OCI-LY7 (cell line): Measurements from ENCODE around the gene ACOT9. TPM values are rescaled to one million over a fixed set of nuclear protein-coding genes. Genes with fewer than 3 reads are reported as not detected.

Experiments used
- BruUV-seq: library from RNA; stranded (reverse); fragments of 400-500 nt; replicated peaks from 2 replicates; lab custom pipeline; 2021; lab: Mats Ljungman, UMichigan
- CTCF ChIA-PET: fragments of 300-600 bp; sonication (Branson Sonifier 250); formaldehyde crosslinking; loops from one replicate; lab custom pipeline; 2022; ENCODE audit warnings: antibody characterized with exemption; ENCODE audit not compliant: unreplicated experiment; lab: Charles Lee
- POLR2A ChIA-PET: fragments of 300-600 bp; sonication (Branson Sonifier 250); formaldehyde crosslinking; loops from one replicate; lab custom pipeline; 2022; ENCODE audit warnings: antibody characterized with exemption; lab: Charles Lee
- DNase-seq: peaks from one replicate; pipeline ENCODE4 v3.0.0-alpha.2; 2015; ENCODE audit warnings: low spot score
- H2AFZ ChIP-seq: fragments of 200-600 bp; sonication (generic), shearing (Covaris generic); 2 replicates; pipeline ENCODE4 v1.6.1; 2014; ENCODE audit warnings: mild to moderate bottlenecking, antibody characterized with exemption, low read length, moderate library complexity
- H3K27ac ChIP-seq: fragments of 200-600 bp; sonication (generic); 2 replicates; pipeline ENCODE4 v1.5.1; 2014; ENCODE audit warnings: mixed run types, low read depth, mild to moderate bottlenecking, moderate library complexity, low read length, inconsistent platforms; ENCODE audit not compliant: poor library complexity, severe bottlenecking
- H3K36me3 ChIP-seq: fragments of 200-600 bp; sonication (generic); 2 replicates; pipeline ENCODE4 v1.6.1; 2014; ENCODE audit warnings: mild to moderate bottlenecking, antibody characterized with exemption, low read length, moderate library complexity, mixed read lengths; ENCODE audit not compliant: insufficient read depth
- H3K4me1 ChIP-seq: fragments of 200-600 bp; sonication (generic); 2 replicates; pipeline ENCODE4 v1.5.1; 2014; ENCODE audit warnings: mild to moderate bottlenecking, low read length; ENCODE audit not compliant: insufficient read depth, poor library complexity, severe bottlenecking
- H3K4me2 ChIP-seq: fragments of 200-600 bp; sonication (generic); 2 replicates; pipeline ENCODE4 v1.6.1; 2014; ENCODE audit warnings: mild to moderate bottlenecking, low read length
- H3K4me3 ChIP-seq: fragments of 200-600 bp; sonication (generic); 2 replicates; pipeline ENCODE4 v1.5.1; 2014; ENCODE audit warnings: mild to moderate bottlenecking, low read depth, low read length; ENCODE audit not compliant: poor library complexity, severe bottlenecking
- H3K79me2 ChIP-seq: fragments of 200-600 bp; sonication (generic); 2 replicates; pipeline ENCODE4 v1.6.1; 2016; ENCODE audit warnings: low read depth, mild to moderate bottlenecking, low read length, moderate library complexity, mixed read lengths; ENCODE audit not compliant: insufficient read depth
- H3K9me2 ChIP-seq: fragments of 200-600 bp; sonication (generic); 2 replicates; pipeline ENCODE4 v1.6.1; 2016; ENCODE audit warnings: mild to moderate bottlenecking, low read length, mixed read lengths; ENCODE audit not compliant: insufficient read depth
- H3K9me3 ChIP-seq: fragments of 200-600 bp; sonication (generic); 2 replicates; pipeline ENCODE4 v1.6.1; 2014; ENCODE audit warnings: mild to moderate bottlenecking, mixed run types, low read length, mixed read lengths
- H4K20me1 ChIP-seq: fragments of 200-600 bp; sonication (generic); 2 replicates; pipeline ENCODE4 v1.6.1; 2014; ENCODE audit warnings: mild to moderate bottlenecking, antibody characterized with exemption, low read length, moderate library complexity, mixed read lengths; ENCODE audit not compliant: insufficient read depth
- EZH2phosphoT487 ChIP-seq: fragments of 200-600 bp; sonication (generic); IDR thresholded peaks from 2 replicates; pipeline ENCODE4 v1.6.1; 2018; ENCODE audit warnings: low read depth, borderline replicate concordance, mild to moderate bottlenecking, mixed run types, antibody characterized with exemption, low read length, moderate library complexity, mixed read lengths
- intact Hi-C: fragments of 100-400 bp; cut with micrococcal nuclease; formaldehyde crosslinking; loops from one replicate; pipeline ENCODE4 v1.10.0; 2022; ENCODE audit not compliant: unreplicated experiment
- total RNA-seq, 2 experiments: library from RNA; depleted of rRNA in 1 of 2; stranded (reverse); fragments of >200 nt in 1 of 2; shearing (Covaris generic) in 1 of 2; gene quantifications; 2 replicates each; pipeline ENCODE4 v1.2.3, GENCODE V29; 2014 to 2022
- TF ChIP-seq, protein P1 (sequence below): fragments of 200-600 bp; sonication (generic); conservative IDR thresholded peaks from 2 replicates; pipeline ENCODE4 v1.5.1; 2014; ENCODE audit warnings: mild to moderate bottlenecking, antibody characterized with exemption, low read length, moderate library complexity, mixed read lengths

Gene ACOT9
- total RNA-seq, 2 experiments from 2014 or later, result 1.9 to 10.6 TPM

DNA sequence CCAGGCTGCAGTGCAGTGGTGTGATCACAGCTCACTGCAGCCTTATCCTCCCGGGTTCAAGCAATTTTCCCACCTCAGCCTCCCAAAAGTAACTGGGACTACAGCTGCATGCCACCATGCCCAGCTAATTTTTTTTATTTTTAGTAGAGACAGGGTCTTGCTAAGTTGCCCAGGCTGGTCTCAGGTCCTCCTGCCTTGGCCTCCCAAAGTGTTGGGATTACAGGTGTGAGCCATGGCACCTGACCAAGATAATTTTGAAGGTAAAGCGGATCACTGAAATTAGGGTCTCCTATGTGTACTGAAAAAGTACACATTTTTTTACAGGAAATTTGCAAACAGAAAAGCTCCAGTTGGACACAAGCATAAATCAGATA lies 44.7 kb upstream of the ACOT9 start:
- no peak overlapping the region for H3K4me2 ChIP-seq
- no peak for DNase-seq
- H3K79me2 ChIP-seq, result peaks cover 8% of the 10 kb centered on the region; the same call in 1 of the 2 replicates
- no peak for TF ChIP-seq EZH2phosphoT487
- TF ChIP-seq, protein P1, sequence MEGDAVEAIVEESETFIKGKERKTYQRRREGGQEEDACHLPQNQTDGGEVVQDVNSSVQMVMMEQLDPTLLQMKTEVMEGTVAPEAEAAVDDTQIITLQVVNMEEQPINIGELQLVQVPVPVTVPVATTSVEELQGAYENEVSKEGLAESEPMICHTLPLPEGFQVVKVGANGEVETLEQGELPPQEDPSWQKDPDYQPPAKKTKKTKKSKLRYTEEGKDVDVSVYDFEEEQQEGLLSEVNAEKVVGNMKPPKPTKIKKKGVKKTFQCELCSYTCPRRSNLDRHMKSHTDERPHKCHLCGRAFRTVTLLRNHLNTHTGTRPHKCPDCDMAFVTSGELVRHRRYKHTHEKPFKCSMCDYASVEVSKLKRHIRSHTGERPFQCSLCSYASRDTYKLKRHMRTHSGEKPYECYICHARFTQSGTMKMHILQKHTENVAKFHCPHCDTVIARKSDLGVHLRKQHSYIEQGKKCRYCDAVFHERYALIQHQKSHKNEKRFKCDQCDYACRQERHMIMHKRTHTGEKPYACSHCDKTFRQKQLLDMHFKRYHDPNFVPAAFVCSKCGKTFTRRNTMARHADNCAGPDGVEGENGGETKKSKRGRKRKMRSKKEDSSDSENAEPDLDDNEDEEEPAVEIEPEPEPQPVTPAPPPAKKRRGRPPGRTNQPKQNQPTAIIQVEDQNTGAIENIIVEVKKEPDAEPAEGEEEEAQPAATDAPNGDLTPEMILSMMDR, result no peak
- POLR2A ChIA-PET, result interaction anchor here (0.7 kb wide), 1 partner anchor 661 kb away, joined by 5 read pairs; no protein-coding TSS in a partner anchor
- intact Hi-C loops, result no loop called here
- no peaks in the 10 kb centered on the region for H3K9me2 ChIP-seq
- no TSS peak for BruUV-seq
- no peaks in the 10 kb centered on the region for H3K9me3 ChIP-seq
- no peak overlapping the region for H3K4me3 ChIP-seq
- no peak overlapping the region for H2AFZ ChIP-seq
- peaks cover 17% of the 10 kb centered on the region for H3K36me3 ChIP-seq
- CTCF ChIA-PET, result no interaction called here
- no peak overlapping the region for H3K27ac ChIP-seq
- peaks cover 11% of the 10 kb centered on the region for H3K4me1 ChIP-seq
- no peaks in the 10 kb centered on the region for H4K20me1 ChIP-seq

DNA sequence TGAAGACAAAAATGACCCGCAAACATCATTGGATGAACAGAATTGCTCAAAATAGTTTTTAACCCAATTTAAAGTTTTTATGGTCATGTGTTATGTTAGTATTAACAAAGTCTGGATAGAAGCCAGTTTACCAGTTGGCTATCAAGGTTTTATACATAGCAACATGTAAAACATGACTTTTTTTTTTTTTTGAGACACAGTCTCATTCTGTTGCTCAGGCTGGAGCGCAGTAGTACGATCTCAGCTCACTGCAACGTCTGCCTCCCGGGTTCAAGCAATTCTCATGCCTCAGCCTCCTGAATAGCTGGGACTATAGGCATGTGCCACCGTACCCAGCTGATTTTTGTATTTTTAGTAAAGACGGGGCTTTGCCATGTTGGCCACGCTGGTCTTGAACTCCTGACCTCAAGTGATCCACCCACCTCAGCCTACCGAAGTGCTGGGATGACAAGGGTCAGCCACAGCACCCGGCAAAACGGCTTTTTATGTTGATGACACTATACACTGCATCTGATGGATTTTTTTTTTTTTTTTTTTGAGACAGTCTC lies 43.3 kb upstream of the ACOT9 start:
- CTCF ChIA-PET, result no interaction called here
- Histone ChIP-seq H3K4me3 (no peak overlapping the region), H4K20me1 (no peaks in the 10 kb centered on the region), H3K9me2 (no peaks in the 10 kb centered on the region), H3K27ac (no peak overlapping the region), H3K4me2 (no peak overlapping the region), H3K9me3 (no peaks in the 10 kb centered on the region), H2AFZ (no peak overlapping the region), H3K4me1 (peaks cover 20% of the 10 kb centered on the region), H3K36me3 (peaks cover 17% of the 10 kb centered on the region), H3K79me2 (peaks cover 12% of the 10 kb centered on the region; the same call in 1 of the 2 replicates)
- TF ChIP-seq, protein P1, result no peak
- TF ChIP-seq EZH2phosphoT487, result no peak
- no peak for DNase-seq
- intact Hi-C loops, result no loop called here
- POLR2A ChIA-PET, result no interaction called here
- no TSS peak for BruUV-seq

DNA sequence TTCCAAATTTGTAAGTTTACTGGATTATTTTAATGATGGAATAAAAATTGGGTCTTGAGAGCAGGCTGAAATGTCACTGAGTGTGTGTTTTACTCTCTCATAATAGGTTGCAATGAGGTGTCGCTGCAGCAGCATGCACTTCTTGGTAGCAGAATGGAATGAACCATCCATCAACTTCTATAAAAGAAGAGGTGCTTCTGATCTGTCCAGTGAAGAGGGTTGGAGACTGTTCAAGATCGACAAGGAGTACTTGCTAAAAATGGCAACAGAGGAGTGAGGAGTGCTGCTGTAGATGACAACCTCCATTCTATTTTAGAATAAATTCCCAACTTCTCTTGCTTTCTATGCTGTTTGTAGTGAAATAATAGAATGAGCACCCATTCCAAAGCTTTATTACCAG lies 42.5 kb upstream of the ACOT9 start:
- ChIA-PET CTCF (no interaction called here), POLR2A (no interaction called here)
- BruUV-seq, result no TSS peak
- no peak for DNase-seq
- Histone ChIP-seq H3K4me1 (peaks cover 26% of the 10 kb centered on the region), H3K9me2 (no peaks in the 10 kb centered on the region), H3K27ac (no peak overlapping the region), H3K4me3 (no peak overlapping the region), H3K4me2 (no peak overlapping the region), H3K79me2 (peaks cover 12% of the 10 kb centered on the region; the same call in 1 of the 2 replicates), H3K9me3 (no peaks in the 10 kb centered on the region), H2AFZ (no peak overlapping the region), H3K36me3 (peaks cover 17% of the 10 kb centered on the region), H4K20me1 (no peaks in the 10 kb centered on the region)
- intact Hi-C loops, result no loop called here
- TF ChIP-seq EZH2phosphoT487, result no peak
- TF ChIP-seq, protein P1, result no peak
